AML-193 (cell line): ENCODE data around the gene TBC1D7.
A peak's percentile ranks its signal among the peaks of the same experiment; 100 is the strongest.

Experiments
- DNase-seq, 2 experiments: peaks; one replicate each; lab custom pipeline; 2025; lab: John Stamatoyannopoulos, UW

The TBC1D7 gene

GRCh38 chr6:13272131-13273046 lies 55.9 kb downstream of the TBC1D7 start:
- peak; percentile 89 to 91 for DNase-seq

GRCh38 chr6:13268913-13269518 lies 59.3 kb downstream of the TBC1D7 start:
- no peak for DNase-seq

DNA sequence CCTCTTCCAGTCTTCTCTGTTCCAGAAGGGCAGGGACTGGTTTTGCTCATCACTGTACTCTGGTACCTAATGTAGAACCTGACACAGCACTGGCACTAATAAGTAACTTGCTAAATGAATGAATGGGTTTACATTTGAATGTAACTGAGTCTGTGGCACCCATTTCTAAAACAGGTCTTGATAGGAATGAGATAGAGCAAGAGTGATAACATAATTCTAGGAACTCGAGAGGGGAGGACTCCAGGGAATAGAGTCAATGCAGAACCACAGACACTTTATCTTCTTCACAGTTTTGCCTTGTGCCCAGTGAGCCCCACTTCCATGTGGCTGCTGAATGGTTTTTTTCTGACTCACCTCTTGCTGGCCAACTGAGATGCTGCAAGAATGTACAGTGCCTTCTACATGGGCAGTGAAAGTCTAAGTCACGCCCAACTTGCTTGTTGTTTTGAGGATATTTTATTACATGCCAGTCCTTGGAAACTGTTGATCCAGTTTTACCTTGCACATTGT lies 61.1 kb downstream of the TBC1D7 start:
- no peak for DNase-seq

- DNase-seq: no peak
Measured at GRCh38 chr6:13263669-13264068, 64.7 kb downstream of the TBC1D7 start.

GRCh38 chr6:13262302-13263230 lies 65.8 kb downstream of the TBC1D7 start:
- DNase-seq: peak in 1 of 2 experiments; percentile 12

DNA sequence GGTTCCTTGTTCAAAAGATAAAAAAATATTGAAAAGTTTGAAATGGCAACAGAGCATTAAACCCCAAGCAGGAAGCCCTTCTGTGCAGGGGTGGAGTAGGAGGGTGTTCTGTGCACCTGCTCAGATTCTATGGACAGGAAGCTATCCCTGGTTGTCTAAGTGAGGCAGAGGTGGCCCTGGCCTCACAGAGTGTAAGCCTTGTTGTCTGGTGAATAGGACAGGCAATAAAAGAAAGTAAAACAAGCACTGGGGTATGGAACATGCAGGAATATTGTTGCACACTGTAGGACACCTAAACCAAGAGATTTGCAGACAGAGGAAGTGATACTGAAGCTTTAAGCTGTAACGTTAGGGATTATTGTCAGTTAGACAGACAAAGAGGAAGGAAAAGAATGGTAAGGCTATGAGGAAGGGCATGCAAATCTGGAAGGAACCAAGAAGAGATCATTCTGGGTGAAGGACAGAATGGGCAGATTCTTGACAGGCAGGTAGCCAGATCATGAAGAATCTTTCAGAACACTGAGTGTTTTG lies 66.8 kb downstream of the TBC1D7 start:
- DNase-seq: peak; percentile 94 to 95

DNA sequence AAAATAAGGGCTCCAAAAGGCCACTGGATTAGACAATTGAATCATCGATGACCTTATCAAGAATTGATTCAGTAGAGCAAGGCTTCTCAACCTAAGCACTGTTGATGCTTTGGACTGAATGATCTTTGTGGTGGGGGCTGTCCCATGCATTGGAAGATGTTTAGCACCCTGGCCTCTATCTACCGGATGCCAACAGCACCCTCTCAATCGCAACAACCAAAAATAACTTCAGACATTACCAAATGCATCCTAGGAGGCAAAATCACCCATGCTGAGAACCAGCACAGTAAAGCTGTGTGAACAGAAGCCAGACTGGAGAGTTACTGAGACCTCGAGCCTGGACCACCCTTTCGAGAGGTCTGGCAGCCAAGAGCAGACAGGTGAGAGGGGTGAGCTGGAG lies 67.5 kb downstream of the TBC1D7 start:
- DNase-seq: no peak

- DNase-seq: no peak
Measured at GRCh38 chr6:13260101-13260598, 68.2 kb downstream of the TBC1D7 start.

DNA sequence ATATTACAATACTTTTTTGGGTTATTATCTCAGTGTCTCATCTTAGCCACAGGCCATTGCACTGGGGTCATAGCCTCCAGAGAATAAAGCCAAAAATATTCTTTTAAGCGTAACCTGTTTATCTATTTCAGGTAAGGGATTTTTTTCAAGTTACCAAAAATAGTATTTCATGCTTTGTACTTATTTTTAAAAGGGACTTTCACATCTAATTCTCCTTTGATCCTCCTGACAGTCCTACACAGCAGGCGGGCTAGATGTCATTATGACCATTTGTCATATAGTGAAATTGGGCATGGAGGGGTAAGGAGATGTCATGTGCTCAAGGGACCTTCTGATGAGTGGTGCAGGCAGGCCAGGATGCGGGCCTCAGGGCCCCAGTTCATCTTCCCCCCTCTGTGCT lies 68.9 kb downstream of the TBC1D7 start:
- DNase-seq: no peak

GRCh38 chr6:13256266-13257001 lies 71.9 kb downstream of the TBC1D7 start:
- DNase-seq: peak; percentile 39 to 43
